ENCODE data around the gene GRK5.

DNA sequence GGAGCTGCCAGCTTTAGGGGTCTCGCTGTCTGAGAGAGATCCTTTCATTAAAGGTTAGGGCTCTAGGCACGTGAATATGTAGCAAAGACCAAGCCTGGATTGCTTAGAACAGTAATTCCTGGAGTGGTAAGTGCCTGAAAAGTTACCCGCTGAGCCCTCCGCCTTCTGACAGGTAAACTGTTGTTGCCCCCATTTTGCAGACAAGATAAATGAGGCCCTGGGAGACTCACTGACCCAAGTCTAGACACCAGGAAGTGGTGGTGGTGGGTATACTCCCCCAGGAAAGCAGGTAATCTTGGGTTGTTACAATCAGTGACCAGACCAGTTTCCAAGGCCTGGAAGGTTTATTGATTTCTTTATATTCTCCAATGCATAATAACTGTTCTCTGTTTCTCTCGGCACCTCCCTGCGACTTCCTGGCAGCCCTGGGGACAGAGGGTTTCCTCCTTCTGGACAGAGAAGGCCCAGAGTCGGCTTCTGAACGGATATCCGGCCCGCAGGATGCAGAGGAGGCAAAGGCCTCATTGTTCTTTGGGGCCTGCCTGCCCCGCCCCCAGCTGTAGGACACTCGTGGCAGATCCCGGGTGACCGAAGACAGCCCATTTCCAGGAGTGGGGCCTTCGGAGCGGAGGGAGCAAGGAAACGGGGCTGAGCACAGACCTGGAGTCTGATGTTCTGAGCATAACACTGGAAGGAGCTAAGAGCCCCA is 1.3 kb upstream of the GRK5 start:
- TF ChIP-seq, protein P1, sequence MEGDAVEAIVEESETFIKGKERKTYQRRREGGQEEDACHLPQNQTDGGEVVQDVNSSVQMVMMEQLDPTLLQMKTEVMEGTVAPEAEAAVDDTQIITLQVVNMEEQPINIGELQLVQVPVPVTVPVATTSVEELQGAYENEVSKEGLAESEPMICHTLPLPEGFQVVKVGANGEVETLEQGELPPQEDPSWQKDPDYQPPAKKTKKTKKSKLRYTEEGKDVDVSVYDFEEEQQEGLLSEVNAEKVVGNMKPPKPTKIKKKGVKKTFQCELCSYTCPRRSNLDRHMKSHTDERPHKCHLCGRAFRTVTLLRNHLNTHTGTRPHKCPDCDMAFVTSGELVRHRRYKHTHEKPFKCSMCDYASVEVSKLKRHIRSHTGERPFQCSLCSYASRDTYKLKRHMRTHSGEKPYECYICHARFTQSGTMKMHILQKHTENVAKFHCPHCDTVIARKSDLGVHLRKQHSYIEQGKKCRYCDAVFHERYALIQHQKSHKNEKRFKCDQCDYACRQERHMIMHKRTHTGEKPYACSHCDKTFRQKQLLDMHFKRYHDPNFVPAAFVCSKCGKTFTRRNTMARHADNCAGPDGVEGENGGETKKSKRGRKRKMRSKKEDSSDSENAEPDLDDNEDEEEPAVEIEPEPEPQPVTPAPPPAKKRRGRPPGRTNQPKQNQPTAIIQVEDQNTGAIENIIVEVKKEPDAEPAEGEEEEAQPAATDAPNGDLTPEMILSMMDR (conservative IDR thresholded peaks at IDR 0.05), result no peak
- no peak for TF ChIP-seq EZH2 (IDR thresholded peaks at IDR 0.05; ENCODE audit: low read depth)

Data from PC-9 (cell line).